Sigmoid colon (tissue), 7 donors: Measurements from ENCODE around the gene RUSF1. TPM values are rescaled to one million over a fixed set of nuclear protein-coding genes. Genes with fewer than 3 reads are reported as not detected.

Experiments
- DNase-seq: peaks from one replicate; pipeline ENCODE4 v3.0.0-alpha.2; 2019
- H3K27ac ChIP-seq, 4 donors: fragments of 200-600 bp; sonication (generic); one replicate each; pipeline ENCODE4 v1.5.1; 2016 to 2019; ENCODE audit warnings: mild to moderate bottlenecking in 1 of 4
- H3K27me3 ChIP-seq, 3 donors: fragments of 200-600 bp; sonication (generic); one replicate each; pipeline ENCODE4 v1.5.1; 2019; ENCODE audit warnings: mild to moderate bottlenecking in 1 of 3
- H3K36me3 ChIP-seq, 4 donors: fragments of 200-600 bp; sonication (generic); one replicate each; pipeline ENCODE4 v1.5.1; 2016 to 2019
- H3K4me1 ChIP-seq, 4 donors: fragments of 200-600 bp; sonication (generic); one replicate each; pipeline ENCODE4 v1.5.1; 2017 to 2019
- H3K4me3 ChIP-seq, 4 donors: fragments of 200-600 bp; sonication (generic); one replicate each; pipeline ENCODE4 v1.5.1; 2017 to 2019; ENCODE audit warnings: mild to moderate bottlenecking in 2 of 4, moderate library complexity in 1 of 4
- H3K9me3 ChIP-seq, 4 donors: fragments of 200-600 bp in 3 of 4; sonication (generic) in 3 of 4; one replicate each; pipeline versions ENCODE4 v1.5.1 to v1.6.1; 2013 to 2019
- CTCF ChIP-seq, 4 experiments: fragments of 450-650 bp in 3 of 4; fragments of 200-600 bp in 1 of 4; IDR thresholded peaks; one replicate each; pipeline ENCODE4 v1.5.1; 2016 to 2019; ENCODE audit warnings: antibody characterized with exemption in 4 of 4, mild to moderate bottlenecking in 3 of 4, moderate library complexity in 2 of 4
- EP300 ChIP-seq, 4 donors: sonication (generic); formaldehyde crosslinking; IDR thresholded peaks; one replicate each; pipeline ENCODE4 v1.6.1; 2017; ENCODE audit warnings: antibody characterized with exemption in 4 of 4
- POLR2A ChIP-seq, 2 donors: fragments of 450-650 bp; IDR thresholded peaks; one replicate each; pipeline ENCODE4 v1.6.1; 2016; ENCODE audit warnings: antibody characterized with exemption in 2 of 2, mild to moderate bottlenecking in 2 of 2, moderate library complexity in 2 of 2
- POLR2AphosphoS5 ChIP-seq, 4 donors: sonication (generic); formaldehyde crosslinking; IDR thresholded peaks; one replicate each; pipeline ENCODE4 v1.6.1; 2017; ENCODE audit warnings: antibody characterized with exemption in 4 of 4
- WGBS, 2 donors: extraction: QIAGEN DNeasy Blood & Tissue Kit; methylation state at CpG; one replicate each; pipeline ENCODE4 v1.1.7; 2013; 5-methylcytosine and 5-hydroxymethylcytosine counted together
- intact Hi-C: fragments of 100-400 bp; cut with DNase I; formaldehyde crosslinking; loops from one replicate; pipeline ENCODE4 v1.15.1; 2023
- polyA plus RNA-seq, 3 donors: library from polyadenylated mRNA; stranded (reverse); fragments of 200-250 nt; gene quantifications; one replicate each; pipeline ENCODE4 v1.2.3, GENCODE V29; 2013
- total RNA-seq, 4 donors: library from RNA; depleted of rRNA; stranded (reverse); fragments of >200 nt; gene quantifications; one replicate each; pipeline ENCODE4 v1.1.0, GENCODE V29; 2016
- donor health status: healthy with polysubstance abuse.
- donor health status: Bipolar disorder and iron deficiency.
- donor health status: healthy.

The RUSF1 gene
- total and polyA plus RNA-seq, 7 donors = 7.9 to 67.0 (median 36.5) TPM

GRCh38 chr16:31440516-31441184 lies 67.5 kb downstream of the RUSF1 start:
- 77 to 82% methylated on average over 4 of the region's 4 CpGs for whole genome bisulfite sequencing, 2 donors
- peaks cover 0 to 12% (median 7%) of the 10 kb centered on the region in 4 donors for H3K4me1 ChIP-seq

GRCh38 chr16:31439519-31439918 lies 68.7 kb downstream of the RUSF1 start:
- DNase-seq = peak; percentile 22

More at GRCh38 chr16:31440516-31441184, 67.5 kb downstream of the RUSF1 start:
- peak; percentile 30 for DNase-seq
- no peaks in the 10 kb centered on the region for H3K36me3 ChIP-seq
- TF ChIP-seq POLR2A (IDR thresholded peaks at IDR 0.05) (no peak), CTCF (IDR thresholded peaks at IDR 0.05) (no peak), POLR2AphosphoS5 (IDR thresholded peaks at IDR 0.05) (no peak), EP300 (IDR thresholded peaks at IDR 0.05) (no peak)
- no peak overlapping the region for H3K27ac ChIP-seq
- H3K4me3 ChIP-seq = no peak overlapping the region
- H3K9me3 ChIP-seq = no peaks in the 10 kb centered on the region
- H3K27me3 ChIP-seq = no peaks in the 10 kb centered on the region
- intact Hi-C loops = loop anchor here (5.0 kb wide), 2 partner anchors 263 to 432 kb away; partner anchors contain the start of gene ZNF267

More at GRCh38 chr16:31439519-31439918, 68.7 kb downstream of the RUSF1 start:
- Histone ChIP-seq H3K4me1 (peaks cover 0 to 12% (median 7%) of the 10 kb centered on the region in 4 donors), H3K4me3 (no peak overlapping the region), H3K27ac (no peak overlapping the region), H3K27me3 (no peaks in the 10 kb centered on the region), H3K36me3 (no peaks in the 10 kb centered on the region), H3K9me3 (no peaks in the 10 kb centered on the region)
- intact Hi-C loops = no loop called here
- 80 to 89% methylated on average over 3 of the region's 3 CpGs for WGBS, 2 donors
- no peak for TF ChIP-seq POLR2AphosphoS5 (IDR thresholded peaks at IDR 0.05)
- TF ChIP-seq POLR2A (IDR thresholded peaks at IDR 0.05) = no peak
- TF ChIP-seq CTCF (IDR thresholded peaks at IDR 0.05) = no peak
- TF ChIP-seq EP300 (IDR thresholded peaks at IDR 0.05) = no peak

Other genes with a start within 250 kb of the RUSF1 start
- gene ITGAM, start 248.4 kb downstream of the RUSF1 start, total RNA-seq = 10 to 100 TPM in 3 of 4 donors, 1 to 10 TPM in 1; 6.4 to 15.1 (median 12.0) TPM
- 1 to 10 TPM; 1.2 to 6.1 (median 1.8) TPM for gene ITGAM, start 248.4 kb downstream of the RUSF1 start, polyA plus RNA-seq
- 1 to 10 TPM in 2 of 4 donors, under 1 TPM in 2; 0.66 to 3.8 (median 1.8) TPM for gene ITGAX, start 153.2 kb downstream of the RUSF1 start, total RNA-seq
- gene ITGAX, start 153.2 kb downstream of the RUSF1 start, polyA plus RNA-seq = 1 to 10 TPM in 2 of 3 donors, under 1 TPM in 1; 0.60 to 7.6 (median 1.8) TPM
- not detected for gene ITGAD, start 115.1 kb downstream of the RUSF1 start, total RNA-seq
- gene ITGAD, start 115.1 kb downstream of the RUSF1 start, polyA plus RNA-seq = under 1 TPM in 1 of 3 donors, not detected in 2; 0.22 TPM
- gene COX6A2, start 80.0 kb downstream of the RUSF1 start, total RNA-seq = not detected
- 1 to 10 TPM in 1 of 3 donors, under 1 TPM in 1, not detected in 1; 0.32 to 4.8 TPM for gene COX6A2, start 80.0 kb downstream of the RUSF1 start, polyA plus RNA-seq
- gene ZNF843, start 65.6 kb downstream of the RUSF1 start, total RNA-seq = 1 to 10 TPM in 3 of 4 donors, under 1 TPM in 1; 0.36 to 5.3 (median 1.1) TPM
- gene ZNF843, start 65.6 kb downstream of the RUSF1 start, polyA plus RNA-seq = 1 to 10 TPM in 1 of 3 donors, under 1 TPM in 1, not detected in 1; 0.22 to 1.8 TPM
- gene ARMC5, start 48.9 kb downstream of the RUSF1 start, total RNA-seq = 1 to 10 TPM; 3.9 to 9.5 (median 6.6) TPM
- 10 to 100 TPM in 1 of 3 donors, 1 to 10 TPM in 2; 2.4 to 11.1 (median 2.8) TPM for gene ARMC5, start 48.9 kb downstream of the RUSF1 start, polyA plus RNA-seq
- gene TGFB1I1, start 36.2 kb downstream of the RUSF1 start, total RNA-seq = 100 to 1,000 TPM; 124 to 339 (median 205) TPM
- 10 to 100 TPM; 10.4 to 31.2 (median 21.0) TPM for gene TGFB1I1, start 36.2 kb downstream of the RUSF1 start, polyA plus RNA-seq
- gene SLC5A2, start 25.3 kb downstream of the RUSF1 start, total RNA-seq = 1 to 10 TPM in 1 of 4 donors, under 1 TPM in 3; 0.49 to 1.1 (median 0.70) TPM
- 1 to 10 TPM in 2 of 3 donors, under 1 TPM in 1; 0.60 to 1.9 (median 1.2) TPM for gene SLC5A2, start 25.3 kb downstream of the RUSF1 start, polyA plus RNA-seq
- gene AHSP, start 19.5 kb upstream of the RUSF1 start, total RNA-seq = not detected
- not detected for gene AHSP, start 19.5 kb upstream of the RUSF1 start, polyA plus RNA-seq